ENCODE measurements around the gene FANK1.

FANK1 gene

GRCh38 chr10:126011995-126012394 lies 115.6 kb downstream of the FANK1 start:
- TF ChIP-seq EP300 (IDR thresholded peaks at IDR 0.05; ENCODE audit: borderline replicate concordance) (no peak), EGR1 (IDR thresholded peaks at IDR 0.05) (no peak), TEAD4 (IDR thresholded peaks at IDR 0.05) (no peak), YY1 (IDR thresholded peaks at IDR 0.05; ENCODE audit: low read depth) (no peak), MAX (IDR thresholded peaks at IDR 0.05) (no peak), TAF1 (IDR thresholded peaks at IDR 0.05; ENCODE audit: low read depth) (no peak), TCF12 (IDR thresholded peaks at IDR 0.05; ENCODE audit: low read depth) (no peak), RAD21 (IDR thresholded peaks at IDR 0.05; ENCODE audit: low read depth) (no peak), ZBTB7A (IDR thresholded peaks at IDR 0.05; ENCODE audit: low read depth) (no peak), CEBPB (IDR thresholded peaks at IDR 0.05) (no peak), FOXM1 (IDR thresholded peaks at IDR 0.05; ENCODE audit: borderline replicate concordance, low read depth) (no peak), NFIC (IDR thresholded peaks at IDR 0.05) (no peak), CREB1 (IDR thresholded peaks at IDR 0.05; ENCODE audit: low read depth) (no peak), USF1 (IDR thresholded peaks at IDR 0.05) (no peak)
- TF ChIP-seq, protein P1, sequence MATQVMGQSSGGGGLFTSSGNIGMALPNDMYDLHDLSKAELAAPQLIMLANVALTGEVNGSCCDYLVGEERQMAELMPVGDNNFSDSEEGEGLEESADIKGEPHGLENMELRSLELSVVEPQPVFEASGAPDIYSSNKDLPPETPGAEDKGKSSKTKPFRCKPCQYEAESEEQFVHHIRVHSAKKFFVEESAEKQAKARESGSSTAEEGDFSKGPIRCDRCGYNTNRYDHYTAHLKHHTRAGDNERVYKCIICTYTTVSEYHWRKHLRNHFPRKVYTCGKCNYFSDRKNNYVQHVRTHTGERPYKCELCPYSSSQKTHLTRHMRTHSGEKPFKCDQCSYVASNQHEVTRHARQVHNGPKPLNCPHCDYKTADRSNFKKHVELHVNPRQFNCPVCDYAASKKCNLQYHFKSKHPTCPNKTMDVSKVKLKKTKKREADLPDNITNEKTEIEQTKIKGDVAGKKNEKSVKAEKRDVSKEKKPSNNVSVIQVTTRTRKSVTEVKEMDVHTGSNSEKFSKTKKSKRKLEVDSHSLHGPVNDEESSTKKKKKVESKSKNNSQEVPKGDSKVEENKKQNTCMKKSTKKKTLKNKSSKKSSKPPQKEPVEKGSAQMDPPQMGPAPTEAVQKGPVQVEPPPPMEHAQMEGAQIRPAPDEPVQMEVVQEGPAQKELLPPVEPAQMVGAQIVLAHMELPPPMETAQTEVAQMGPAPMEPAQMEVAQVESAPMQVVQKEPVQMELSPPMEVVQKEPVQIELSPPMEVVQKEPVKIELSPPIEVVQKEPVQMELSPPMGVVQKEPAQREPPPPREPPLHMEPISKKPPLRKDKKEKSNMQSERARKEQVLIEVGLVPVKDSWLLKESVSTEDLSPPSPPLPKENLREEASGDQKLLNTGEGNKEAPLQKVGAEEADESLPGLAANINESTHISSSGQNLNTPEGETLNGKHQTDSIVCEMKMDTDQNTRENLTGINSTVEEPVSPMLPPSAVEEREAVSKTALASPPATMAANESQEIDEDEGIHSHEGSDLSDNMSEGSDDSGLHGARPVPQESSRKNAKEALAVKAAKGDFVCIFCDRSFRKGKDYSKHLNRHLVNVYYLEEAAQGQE (IDR thresholded peaks at IDR 0.05; ENCODE audit: low read depth): no peak

- no peak for TF ChIP-seq TEAD4 (IDR thresholded peaks at IDR 0.05)
- no peak for TF ChIP-seq USF1 (IDR thresholded peaks at IDR 0.05)
- no peak for TF ChIP-seq TCF12 (IDR thresholded peaks at IDR 0.05; ENCODE audit: low read depth)
- TF ChIP-seq FOXM1 (IDR thresholded peaks at IDR 0.05; ENCODE audit: borderline replicate concordance, low read depth): no peak
- TF ChIP-seq CREB1 (IDR thresholded peaks at IDR 0.05; ENCODE audit: low read depth): no peak
- no peak for TF ChIP-seq MAX (IDR thresholded peaks at IDR 0.05)
- TF ChIP-seq, protein P1 (IDR thresholded peaks at IDR 0.05; ENCODE audit: low read depth): no peak
- no peak for TF ChIP-seq EP300 (IDR thresholded peaks at IDR 0.05; ENCODE audit: borderline replicate concordance)
- no peak for TF ChIP-seq EGR1 (IDR thresholded peaks at IDR 0.05)
- TF ChIP-seq NFIC (IDR thresholded peaks at IDR 0.05): no peak
- no peak for TF ChIP-seq YY1 (IDR thresholded peaks at IDR 0.05; ENCODE audit: low read depth)
- TF ChIP-seq RAD21 (IDR thresholded peaks at IDR 0.05; ENCODE audit: low read depth): no peak
Measured at GRCh38 chr10:126012485-126012884, 116.1 kb downstream of the FANK1 start.

- TF ChIP-seq TAF1 (IDR thresholded peaks at IDR 0.05; ENCODE audit: low read depth): no peak
- TF ChIP-seq USF1 (IDR thresholded peaks at IDR 0.05): no peak
- no peak for TF ChIP-seq FOXM1 (IDR thresholded peaks at IDR 0.05; ENCODE audit: borderline replicate concordance, low read depth)
- TF ChIP-seq TCF12 (IDR thresholded peaks at IDR 0.05; ENCODE audit: low read depth): no peak
- TF ChIP-seq EGR1 (IDR thresholded peaks at IDR 0.05): no peak
- TF ChIP-seq CREB1 (IDR thresholded peaks at IDR 0.05; ENCODE audit: low read depth): no peak
- no peak for TF ChIP-seq EP300 (IDR thresholded peaks at IDR 0.05; ENCODE audit: borderline replicate concordance)
- no peak for TF ChIP-seq ZBTB7A (IDR thresholded peaks at IDR 0.05; ENCODE audit: low read depth)
- TF ChIP-seq TEAD4 (IDR thresholded peaks at IDR 0.05): no peak
- TF ChIP-seq MAX (IDR thresholded peaks at IDR 0.05): no peak
- TF ChIP-seq YY1 (IDR thresholded peaks at IDR 0.05; ENCODE audit: low read depth): no peak
Measured at GRCh38 chr10:126013489-126014281, 117.3 kb downstream of the FANK1 start.

DNA sequence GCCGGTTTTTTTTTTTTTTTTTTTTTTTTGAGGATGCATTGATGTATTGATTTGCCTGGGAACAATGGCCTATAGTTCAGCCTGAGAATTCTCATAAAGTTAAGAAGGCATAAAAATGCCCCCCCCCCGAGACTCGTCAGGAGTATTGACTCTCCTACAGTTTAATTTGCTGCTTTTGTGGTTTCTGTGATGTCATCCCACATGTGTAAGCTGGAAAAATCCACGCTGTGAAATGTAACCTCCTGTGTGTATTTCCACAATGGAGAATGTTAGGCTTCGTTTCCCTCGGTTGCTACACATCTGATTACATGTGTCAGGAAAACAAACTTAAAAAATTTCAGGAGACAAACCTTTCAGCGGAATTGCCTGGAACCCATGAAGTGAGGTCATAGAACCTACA lies 117.9 kb downstream of the FANK1 start:
- TF ChIP-seq NFIC (IDR thresholded peaks at IDR 0.05): no peak
- no peak for TF ChIP-seq TCF12 (IDR thresholded peaks at IDR 0.05; ENCODE audit: low read depth)
- no peak for TF ChIP-seq TAF1 (IDR thresholded peaks at IDR 0.05; ENCODE audit: low read depth)
- TF ChIP-seq, protein P1 (IDR thresholded peaks at IDR 0.05; ENCODE audit: low read depth): no peak
- TF ChIP-seq FOXM1 (IDR thresholded peaks at IDR 0.05; ENCODE audit: borderline replicate concordance, low read depth): no peak
- TF ChIP-seq USF1 (IDR thresholded peaks at IDR 0.05): no peak
- TF ChIP-seq CEBPB (IDR thresholded peaks at IDR 0.05): no peak
- no peak for TF ChIP-seq EGR1 (IDR thresholded peaks at IDR 0.05)
- TF ChIP-seq TEAD4 (IDR thresholded peaks at IDR 0.05): no peak
- no peak for TF ChIP-seq ZBTB7A (IDR thresholded peaks at IDR 0.05; ENCODE audit: low read depth)
- no peak for TF ChIP-seq CREB1 (IDR thresholded peaks at IDR 0.05; ENCODE audit: low read depth)
- no peak for TF ChIP-seq RAD21 (IDR thresholded peaks at IDR 0.05; ENCODE audit: low read depth)
- no peak for TF ChIP-seq YY1 (IDR thresholded peaks at IDR 0.05; ENCODE audit: low read depth)
- no peak for TF ChIP-seq EP300 (IDR thresholded peaks at IDR 0.05; ENCODE audit: borderline replicate concordance)
- no peak for TF ChIP-seq MAX (IDR thresholded peaks at IDR 0.05)

Data from Ishikawa (cell line).